ENCODE data around the gene RAD51.
A peak's percentile ranks its signal among the peaks of the same experiment; 100 is the strongest.
"Not testable (repeated sequence)": the region's sequence is repeated elsewhere in the genome, so short reads cannot be mapped to it uniquely, and the experiment has no call there.

RAD51 gene

DNA sequence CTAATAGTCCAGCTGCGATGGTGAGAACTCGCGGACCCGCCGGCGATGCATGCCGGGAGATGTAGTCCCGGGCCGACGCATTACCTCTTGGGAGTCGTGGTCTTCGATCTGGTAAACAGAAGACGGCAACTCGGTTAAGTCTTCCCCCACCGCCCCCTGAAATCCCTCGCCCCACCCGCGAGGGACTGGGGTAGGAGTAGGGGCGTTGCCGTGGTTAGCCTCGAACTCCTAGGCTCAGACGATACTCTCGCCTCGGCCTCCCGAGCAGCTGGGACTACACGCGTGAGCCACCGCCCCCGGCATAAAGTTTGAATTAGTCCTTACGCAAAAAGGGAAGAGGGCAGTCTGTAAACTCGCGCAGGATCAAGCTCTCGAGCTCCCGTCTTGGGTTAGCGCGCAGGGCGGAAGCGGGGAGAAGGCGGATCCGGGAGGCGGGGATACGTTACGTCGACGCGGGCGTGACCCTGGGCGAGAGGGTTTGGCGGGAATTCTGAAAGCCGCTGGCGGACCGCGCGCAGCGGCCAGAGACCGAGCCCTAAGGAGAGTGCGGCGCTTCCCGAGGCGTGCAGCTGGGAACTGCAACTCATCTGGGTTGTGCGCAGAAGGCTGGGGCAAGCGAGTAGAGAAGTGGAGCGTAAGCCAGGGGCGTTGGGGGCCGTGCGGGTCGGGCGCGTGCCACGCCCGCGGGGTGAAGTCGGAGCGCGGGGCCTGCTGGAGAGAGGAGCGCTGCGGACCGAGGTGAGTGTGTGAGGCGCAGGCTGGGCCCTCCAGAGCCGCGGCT, at the start of gene RAD51:
Gene RAD51, plus strand, starts transcription at position 487 of the 781 bp plus-strand sequence. CDS start 3,585 bp downstream, outside the sequence.
- peak; percentile 83 for DNase-seq

DNA sequence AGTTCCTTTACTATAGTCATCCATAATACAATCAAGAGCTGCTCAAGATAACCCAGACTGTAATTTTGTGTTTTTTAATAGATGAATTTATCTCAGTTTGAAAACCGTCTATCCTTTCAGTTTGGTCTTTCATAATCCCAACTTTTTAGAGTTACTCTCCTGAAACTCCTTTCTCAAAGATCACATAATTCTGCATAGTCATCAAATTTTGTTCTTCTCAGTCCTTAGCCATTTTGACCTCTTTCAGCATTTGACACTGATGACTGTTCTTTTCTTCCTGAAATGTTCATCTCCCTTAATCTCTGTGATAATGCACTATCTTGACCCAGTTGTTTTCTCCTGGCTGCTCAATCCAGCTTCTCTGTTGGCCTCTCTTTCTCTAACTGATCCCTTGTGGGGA, 47.5 kb upstream of the RAD51 start:
- DNase-seq: no peak

DNA sequence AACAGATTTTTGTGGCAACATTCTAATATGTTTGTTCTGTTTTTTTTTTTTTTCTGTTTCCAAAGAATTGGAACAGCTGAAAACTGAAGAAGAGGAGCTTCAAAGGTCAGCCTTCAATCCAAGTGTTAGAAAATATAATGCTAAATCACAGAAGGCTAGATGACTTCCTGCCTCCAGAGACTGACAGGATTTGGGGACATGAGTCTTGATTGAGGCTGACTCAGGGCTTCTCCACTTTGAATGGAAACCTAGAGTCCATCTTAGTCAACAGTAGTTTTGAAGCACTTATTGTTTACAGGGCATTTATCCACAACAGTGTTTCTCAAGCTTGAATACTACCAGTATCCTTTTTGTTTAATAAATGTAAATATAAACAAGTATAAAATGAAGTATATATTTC, 44.5 kb upstream of the RAD51 start:
- no peak for DNase-seq

DNA sequence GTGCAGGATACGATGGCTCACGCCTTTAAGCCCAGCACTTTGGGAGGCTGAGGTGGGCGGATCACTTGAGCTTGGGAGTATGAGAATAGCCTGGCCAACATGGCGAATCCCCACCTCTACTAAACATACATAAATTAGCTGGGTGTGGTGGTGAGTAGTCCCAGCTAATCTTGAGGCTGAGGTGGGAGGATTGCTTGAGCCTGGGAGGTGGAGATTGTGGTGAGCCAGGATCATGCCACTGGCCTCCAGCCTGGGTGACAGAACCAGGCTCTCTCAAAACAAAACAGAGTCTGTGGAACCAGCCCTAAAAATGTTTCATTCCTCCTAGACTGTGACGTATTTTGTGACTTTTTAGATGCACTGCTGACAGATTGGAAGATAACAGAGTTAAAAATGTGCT, 34.3 kb upstream of the RAD51 start:
- DNase-seq: no peak

DNA sequence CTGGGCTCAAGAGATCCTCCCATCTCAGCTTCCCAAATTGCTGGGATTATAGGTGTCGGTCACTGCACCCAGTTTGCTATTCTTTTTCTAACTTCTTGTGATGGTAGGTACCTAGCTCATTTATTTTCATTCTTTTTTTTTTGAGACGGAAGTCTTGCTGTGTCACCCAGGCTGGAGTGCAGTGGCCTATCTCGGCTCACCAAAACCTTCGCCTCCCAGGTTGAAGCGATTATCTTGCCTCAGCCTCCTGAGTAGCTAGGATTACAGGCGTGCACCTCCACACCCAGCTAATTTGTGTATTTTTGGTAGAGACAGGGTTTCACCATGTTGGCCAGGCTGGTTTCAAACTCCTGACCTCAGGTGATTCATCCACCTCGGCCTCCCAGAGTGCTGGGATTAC, 30.1 kb upstream of the RAD51 start:
- DNase-seq: no peak

DNA sequence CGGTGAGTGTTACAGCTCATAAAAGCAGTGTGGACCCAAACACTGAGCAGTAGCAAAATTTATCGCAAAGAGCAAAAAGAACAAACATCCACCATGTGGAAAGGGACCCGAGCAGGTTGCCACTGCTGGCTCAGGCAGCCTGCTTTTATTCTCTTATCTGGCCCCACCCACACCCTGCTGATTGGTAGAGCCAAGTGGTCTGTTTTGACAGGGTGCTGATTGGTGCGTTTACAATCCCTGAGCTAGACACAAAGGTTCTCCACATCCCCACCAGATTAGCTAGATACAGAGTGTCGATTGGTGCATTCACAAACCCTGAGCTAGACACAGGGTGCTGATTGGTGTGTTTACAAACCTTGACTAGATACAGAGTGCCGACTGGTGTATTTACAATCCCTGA, 18.7 kb upstream of the RAD51 start:
- not testable (repeated sequence) for DNase-seq

DNA sequence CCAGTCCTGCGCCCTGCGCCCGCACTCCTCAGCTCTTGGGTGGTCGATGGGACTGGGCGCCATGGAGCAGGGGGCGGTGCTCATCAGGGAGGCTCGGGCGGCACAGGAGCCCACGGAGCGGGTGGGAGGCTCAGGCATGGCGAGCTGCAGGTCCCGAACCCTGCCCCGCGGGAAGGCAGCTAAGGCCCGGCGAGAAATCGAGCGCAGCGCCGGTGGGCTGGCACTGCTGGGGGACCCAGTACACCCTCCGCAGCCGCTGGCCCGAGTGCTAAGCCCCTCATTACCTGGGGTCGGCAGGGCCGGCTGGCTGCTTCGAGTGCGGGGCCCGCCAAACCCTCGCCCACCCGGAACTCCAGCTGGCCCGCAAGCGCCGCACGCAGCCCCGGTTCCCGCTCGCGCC, 18.1 kb upstream of the RAD51 start:
- not testable (repeated sequence) for DNase-seq

DNA sequence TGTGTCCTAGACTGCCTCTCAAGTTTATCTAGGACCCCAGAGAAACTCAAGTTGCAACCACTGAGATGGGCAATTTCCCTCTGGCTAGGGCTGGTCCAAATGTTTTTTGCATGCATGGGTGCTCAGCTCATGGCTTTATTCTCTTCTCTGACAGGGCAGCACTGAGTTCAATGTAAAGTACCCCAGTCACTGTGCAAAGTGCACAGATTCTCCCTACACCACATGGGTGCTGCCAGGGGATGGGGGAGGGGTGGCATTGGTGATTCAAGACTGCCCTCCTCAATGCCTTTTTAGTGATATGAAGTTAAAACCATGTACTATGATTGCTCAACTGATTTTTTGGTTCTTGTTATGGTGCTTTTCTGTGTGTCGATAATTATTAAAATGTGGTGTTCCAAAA, 14.8 kb upstream of the RAD51 start:
- DNase-seq: peak; percentile 11

DNA sequence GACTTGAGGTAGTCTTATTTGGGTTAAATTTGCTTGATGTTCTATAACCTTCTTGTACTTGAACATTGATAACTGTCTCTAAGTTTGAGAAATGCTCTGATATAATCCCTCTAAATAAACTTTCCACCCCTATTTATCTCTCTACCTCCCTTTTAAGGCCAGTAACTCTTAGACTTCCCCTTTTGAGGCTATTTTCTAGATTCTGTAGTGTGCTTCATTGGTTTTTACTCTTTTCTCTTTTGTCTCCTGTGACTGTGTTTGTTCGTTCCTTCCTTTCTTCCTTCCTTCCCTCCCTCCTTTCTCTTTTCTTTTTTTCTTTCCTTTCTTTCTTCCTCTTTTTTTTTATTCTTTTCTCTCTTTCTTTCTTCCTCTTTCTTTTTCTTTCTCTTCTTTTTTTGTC, 14.0 kb upstream of the RAD51 start:
- DNase-seq: not testable (repeated sequence)

DNA sequence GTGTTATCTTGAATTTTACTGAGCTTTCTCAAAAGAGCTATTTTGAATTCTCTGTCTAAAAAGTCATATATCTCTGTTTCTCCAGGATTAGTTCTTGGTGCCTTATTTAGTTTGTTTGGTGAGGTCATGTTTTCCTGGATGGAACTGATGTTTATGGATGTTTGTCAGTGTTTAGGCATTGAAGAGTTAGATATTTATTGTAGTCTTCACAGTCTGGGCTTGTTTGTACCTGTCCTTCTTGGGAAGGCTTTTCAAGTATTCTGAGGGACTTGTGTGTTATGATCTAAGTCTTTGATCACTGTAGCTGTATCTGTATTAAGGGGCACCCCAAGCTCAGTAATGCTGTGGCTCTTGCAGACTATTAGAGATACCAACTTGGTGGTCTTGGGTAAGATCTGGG, 10.6 kb upstream of the RAD51 start:
- no peak for DNase-seq

DNA sequence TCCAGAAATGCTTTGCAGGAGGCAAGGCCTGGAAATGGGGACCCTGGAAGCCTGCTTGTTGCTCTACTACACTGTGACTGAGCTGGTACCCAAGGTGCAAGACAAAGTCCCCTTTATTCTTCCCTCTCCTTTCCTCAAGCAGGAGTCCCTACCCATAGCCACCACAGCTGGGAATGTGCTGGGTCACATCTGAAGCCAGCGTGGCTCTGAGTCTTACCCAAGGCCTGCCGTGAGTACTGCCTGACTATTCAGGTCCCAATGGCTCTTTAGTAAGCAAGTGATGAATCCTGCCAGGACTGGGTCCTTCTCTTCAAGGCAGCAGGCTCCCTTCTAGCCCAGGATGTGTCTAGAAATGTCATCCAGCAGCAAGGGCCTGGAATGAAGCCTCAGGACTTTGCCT, 9.6 kb upstream of the RAD51 start:
- no peak for DNase-seq

DNA sequence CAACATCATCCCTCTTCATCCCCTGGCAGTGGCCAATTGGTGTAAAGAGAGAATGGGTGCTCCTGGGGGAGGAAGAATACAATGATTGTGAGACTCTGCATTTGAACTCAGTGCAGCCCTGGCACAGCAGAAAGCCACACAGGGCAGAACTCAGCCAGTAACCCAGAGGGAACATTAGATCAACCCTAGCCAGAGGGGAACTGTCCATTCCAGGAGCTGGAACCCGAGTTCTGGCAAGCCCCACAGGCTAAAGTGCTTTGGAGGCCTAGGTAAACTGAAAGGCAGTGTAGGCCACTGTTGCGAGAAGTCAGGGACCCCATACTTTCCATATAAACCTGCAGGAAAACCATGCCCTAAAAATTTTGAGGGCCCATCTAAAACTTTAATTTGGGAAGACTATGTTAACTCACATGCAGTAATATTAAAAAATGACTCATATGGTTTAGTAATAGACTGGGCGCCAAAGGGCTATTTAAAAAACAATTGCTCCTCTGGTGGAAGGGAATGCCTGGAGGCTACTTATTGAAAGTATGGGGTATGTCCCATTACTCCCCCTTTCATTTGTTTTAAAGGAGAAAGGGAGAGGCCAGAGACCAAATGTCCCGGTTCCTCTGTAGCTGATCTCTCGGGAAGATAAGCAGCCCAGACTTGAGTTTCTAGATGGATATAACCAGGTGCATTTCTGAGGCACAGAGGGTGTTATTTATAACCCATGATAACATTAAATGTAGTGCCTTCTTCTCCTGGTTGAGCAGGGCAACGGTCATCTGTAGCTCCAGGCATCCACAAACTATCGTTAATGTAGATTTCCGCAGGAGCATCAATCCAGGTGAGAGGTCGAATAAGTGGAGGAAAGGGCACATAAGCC, 5.8 kb upstream of the RAD51 start:
- DNase-seq: no peak

DNA sequence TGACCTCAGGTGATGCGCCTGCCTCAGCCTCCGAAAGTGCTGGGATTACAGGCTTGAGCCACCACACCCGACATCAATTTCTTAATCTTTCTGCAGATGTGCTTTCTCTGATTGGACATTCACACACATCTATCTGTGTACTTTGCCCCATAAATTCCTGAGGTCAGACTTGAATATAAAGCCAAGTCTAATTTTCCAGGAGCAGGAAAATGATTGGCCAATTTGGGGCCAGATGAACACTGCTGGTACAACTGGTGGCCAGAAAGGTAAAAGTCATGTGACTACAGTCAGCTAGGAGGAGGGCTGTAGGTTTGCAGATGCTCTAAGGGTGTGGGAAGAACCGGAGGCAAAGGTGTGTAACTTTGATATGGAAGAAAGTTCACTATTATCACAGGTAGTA, 3.2 kb upstream of the RAD51 start:
- DNase-seq: no peak

DNA sequence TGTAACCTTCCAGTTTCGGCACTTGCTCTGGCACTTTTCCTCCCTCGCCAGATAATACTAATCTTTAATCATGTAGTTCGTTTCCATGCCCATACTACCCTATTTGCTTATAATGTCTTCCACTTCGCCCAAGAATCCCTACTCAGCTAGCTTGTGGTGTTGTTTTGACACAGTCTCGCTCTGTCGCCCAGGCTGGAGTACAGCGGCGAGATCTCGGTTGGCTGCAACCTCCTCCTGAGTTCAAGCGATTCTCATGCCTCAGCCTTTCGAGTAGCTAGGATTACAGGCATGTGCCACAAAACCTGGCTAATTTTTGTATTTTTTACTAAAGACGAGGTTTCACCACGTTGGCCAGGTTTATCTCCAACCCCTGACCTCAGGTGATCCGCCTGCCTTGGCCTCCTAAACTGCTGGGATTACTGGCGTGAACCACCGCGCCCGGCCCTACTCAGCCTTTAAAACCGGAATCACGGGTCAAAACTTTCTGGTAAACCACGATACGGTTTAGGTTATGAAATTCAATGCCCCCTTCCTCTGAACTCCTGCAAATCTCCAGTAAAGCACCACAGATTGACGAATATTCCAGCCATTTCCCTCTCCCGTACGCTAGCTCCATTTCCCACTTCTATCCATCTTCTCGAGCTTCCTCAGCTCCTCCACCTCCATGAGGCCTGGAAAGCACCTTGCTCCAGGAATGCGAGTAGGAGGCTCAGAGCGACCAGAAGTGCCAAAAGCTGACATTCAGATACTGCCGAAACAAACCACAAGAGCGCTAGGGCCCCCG, 878 bp upstream of the RAD51 start:
- no peak for DNase-seq

DNA sequence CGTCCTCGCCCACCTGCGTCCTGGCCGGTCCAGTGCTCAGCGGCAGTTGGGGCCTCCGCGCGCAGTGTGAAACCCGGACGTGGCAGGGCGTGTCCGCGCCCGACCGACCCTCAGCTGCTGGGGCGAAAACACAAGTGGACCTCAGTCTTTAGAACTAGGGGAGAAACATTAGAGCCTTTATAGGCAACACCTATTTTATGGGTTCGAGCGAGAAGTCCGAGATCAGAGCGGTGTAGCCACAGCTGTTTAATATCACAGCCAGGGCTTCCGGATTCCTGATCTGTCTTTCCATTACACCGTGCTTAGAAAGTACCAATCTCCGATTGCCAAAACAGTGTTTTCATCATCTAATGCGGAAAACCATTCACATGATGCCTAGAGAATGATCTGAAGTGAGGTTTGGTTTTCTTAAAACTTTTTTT, 506 bp downstream of the RAD51 start:
- no peak for DNase-seq

DNA sequence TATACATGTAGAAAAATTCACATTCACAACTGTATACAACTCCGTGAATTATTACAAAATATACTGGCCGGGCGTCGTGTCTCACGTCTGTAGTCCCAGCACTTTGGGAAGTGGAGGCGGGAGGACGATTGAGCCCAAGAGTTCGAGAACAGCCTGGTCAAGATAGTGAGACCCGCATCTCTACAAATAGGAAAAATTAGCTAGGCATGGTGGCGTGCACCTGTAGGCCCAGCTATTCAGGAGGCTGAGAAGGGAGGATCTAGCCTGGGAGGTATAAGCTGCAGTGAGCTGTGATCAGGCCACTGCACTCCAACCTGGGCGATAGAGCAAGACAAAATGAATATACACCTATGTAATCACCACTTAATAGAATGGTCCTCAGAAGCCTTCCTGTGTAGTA, 1.3 kb downstream of the RAD51 start:
- no peak for DNase-seq

DNA sequence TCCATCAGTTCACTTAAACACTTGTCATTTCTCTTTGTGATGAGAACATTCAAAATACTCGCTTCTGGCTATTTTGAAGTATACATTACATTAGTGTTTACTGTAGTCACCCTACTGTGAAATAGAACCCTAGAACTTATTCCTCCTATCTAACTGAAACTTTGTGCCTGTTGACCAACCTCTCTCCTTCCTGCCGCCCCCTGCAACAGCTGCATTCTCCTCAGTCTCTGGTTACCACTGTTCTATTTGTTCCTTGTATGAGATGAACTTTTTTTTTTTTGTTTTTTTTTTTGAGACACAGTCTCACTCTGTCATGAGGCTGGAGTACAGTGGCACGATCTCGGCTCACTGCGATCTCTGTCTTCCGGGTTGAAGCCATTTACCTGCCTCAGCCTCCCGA, 2.9 kb downstream of the RAD51 start:
- no peak for DNase-seq

DNA sequence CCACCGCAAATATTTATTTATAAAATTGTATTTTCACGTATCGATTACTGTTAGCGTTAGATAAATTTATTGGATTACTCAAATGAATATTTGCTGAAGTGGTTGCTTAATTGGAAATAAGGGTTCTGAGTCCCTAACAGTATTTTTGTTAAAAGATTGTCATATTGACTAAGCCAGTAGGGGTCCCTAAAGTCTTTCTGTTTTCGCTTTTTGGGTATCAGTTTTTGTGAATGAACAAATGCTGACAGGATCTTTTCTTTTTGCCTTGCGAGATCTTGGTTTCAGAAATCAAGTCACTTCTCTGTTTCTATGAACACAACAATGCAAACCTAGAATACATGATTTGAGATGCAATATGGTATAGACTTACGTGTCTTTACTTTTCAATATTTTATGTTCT, 7.1 kb downstream of the RAD51 start:
- DNase-seq: no peak

DNA sequence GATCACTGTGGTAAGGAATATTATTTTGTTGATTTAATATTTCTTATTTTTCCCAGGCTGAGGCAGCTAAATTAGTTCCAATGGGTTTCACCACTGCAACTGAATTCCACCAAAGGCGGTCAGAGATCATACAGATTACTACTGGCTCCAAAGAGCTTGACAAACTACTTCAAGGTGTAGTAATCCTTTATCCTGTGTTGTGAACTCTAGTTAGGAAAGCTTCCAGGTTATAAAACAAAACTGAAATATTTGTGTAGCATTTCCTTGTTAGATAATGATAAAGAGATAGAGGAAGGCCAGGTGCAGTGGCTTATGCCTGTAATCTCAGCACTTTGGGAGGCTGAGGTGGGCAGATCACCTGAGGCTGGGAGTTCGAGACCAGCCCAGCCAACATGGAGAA, 11.1 kb downstream of the RAD51 start:
- no peak for DNase-seq

DNA sequence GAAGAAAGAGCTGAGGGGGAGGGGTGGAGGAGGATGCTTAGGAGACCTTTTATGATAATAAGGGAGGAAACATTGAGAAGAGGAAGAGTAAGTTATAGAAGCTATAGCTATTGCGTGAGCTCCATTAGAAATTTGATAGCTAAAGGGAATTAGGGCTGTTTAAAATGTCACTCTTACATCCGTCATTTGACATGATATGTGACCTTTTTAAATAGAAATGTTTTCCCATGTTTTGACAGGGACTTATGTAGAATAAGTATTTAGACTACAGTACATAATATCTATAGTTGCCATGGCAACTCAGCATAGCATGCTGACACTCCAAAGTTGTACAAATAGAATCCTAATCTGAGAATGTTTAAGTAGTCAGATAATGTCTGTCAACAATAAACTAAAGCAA, 19.2 kb downstream of the RAD51 start:
- no peak for DNase-seq

DNA sequence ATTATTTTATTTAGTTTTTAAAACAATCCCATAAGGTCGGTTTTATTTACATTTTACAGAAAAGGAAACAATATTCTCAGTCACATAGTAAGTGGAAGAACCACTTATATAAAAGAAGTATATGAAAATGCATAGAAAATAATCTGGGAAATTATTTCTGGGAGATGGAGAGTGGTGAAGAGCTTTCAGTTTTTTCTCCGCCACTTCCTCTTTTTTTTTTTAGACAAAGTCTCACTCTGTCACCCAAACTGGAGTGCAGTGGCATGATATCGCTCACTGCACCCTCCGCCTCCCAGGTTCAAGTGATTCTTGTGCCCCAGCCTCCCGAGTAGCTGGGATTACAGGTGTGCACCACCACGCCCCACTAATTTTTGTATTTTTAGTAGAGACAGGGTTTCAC, 21.2 kb downstream of the RAD51 start:
- DNase-seq: no peak

DNA sequence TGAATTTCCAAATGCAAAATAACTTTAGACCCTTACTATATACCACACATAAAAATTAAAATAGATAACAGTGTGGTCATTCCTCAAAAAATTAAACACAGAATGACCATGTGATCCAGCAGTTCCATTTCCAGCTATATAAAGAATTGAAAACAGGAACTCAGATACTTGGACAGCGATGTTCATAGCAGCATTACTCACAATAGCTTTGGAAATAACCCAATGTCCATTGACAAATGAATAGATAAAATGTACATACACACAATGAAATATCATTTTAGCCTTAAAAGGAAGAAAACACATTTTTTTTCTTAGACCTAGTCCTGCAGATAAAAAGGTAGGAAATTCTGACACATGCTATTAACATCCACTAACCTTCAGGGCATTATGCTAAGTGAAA, 26.7 kb downstream of the RAD51 start:
- DNase-seq: no peak

DNA sequence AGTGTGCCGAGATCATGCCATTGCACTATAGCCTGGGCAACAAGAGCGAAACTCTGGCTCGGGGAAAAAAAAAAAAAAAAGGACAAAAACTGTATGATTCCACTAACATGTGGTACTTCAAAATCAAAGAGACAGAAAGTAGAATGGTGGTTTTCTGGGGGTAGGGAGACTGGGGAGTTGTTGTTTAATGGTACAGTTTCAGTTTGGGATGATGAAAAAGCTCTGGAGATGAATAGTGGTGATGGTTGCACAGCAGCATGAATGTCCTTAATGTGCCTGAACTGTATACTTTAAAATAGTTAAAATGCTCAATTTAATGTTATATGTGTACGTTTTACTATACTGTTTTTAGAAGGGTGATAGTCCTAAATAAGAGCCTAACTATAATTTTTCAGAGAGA, 27.4 kb downstream of the RAD51 start:
- no peak for DNase-seq

DNA sequence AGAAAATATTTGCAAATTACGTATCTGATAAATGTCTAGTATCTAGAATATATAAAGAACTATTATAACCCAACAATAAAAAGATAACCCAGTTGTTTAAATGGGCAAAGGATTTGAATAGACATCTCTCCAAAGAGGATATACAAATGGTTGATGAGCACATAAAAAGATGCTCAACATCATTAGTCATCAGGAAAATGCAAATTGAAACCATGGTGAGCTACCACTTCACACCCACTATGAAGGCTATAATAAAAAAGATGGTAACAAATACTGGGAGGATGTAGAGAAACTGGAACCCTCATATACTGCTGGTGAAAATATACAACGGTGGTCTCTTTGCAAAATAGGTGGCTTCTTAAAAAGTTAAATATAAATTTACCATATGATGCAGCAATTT, 28.0 kb downstream of the RAD51 start:
- DNase-seq: no peak

All from NCI-H526 treated with DMSO at 0.1 percent for 48 hours (cell line).